ENCODE results near the gene MS4A6A.

MS4A6A gene, protein sequence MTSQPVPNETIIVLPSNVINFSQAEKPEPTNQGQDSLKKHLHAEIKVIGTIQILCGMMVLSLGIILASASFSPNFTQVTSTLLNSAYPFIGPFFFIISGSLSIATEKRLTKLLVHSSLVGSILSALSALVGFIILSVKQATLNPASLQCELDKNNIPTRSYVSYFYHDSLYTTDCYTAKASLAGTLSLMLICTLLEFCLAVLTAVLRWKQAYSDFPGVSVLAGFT

DNA sequence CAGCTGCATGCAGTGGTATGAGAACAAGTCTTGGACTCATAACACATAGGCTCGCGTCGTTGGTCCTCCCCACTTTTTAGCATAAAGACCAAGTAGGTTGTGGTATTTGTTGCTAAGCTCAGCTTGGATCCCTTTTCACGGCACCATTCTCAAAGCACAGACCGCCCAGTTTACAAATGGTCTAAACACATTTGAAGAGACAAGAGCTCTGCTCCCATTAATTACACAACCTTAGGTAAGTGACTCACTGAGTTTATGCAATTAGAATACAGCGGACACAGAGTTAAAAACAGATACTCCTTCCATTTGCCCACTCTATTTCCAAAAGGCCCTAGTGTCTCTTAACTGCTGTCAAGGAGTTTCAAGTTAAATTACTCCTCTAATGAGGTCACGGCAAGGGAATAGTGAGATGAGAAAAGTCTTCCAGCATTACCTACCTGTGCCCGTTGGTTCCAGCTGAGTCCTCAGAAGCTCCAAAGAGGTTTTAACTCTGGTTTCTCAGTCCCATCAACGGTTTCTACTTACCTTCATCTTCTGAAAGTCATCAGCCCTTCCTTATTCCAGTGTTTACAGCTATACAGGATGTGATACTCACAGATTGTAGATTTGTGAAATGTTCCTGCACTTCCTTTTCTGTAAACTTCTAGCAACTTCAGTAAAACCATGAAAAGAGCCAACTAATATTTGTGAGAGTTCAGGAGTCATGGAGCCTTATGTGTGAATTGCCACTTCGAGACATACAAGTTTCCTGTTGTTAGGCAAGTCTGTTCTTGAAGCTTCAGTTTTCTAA is at the start of gene MS4A6A:
Gene MS4A6A, minus strand, starts transcription at position 543 of the 790 bp plus-strand sequence. CDS start 1,356 bp downstream, outside the sequence.
- no peaks in the 10 kb centered on the region for H3K9me3 ChIP-seq (ENCODE audit: control insufficient read depth, low read length)
- no peak for DNase-seq (ENCODE audit: low read depth)
- H3K27me3 ChIP-seq (replicated peaks; ENCODE audit: control insufficient read depth, insufficient read depth, low read length): peaks cover 2% of the 10 kb centered on the region
- H3K9ac ChIP-seq (ENCODE audit: low read length): no peak within 1 kb of the TSS
- no peaks in the 10 kb centered on the region for H3K36me3 ChIP-seq (ENCODE audit: control insufficient read depth, insufficient read depth, low read length, severe bottlenecking)
- H3K4me1 ChIP-seq (ENCODE audit: control insufficient read depth, insufficient read depth, low read length): no peaks in the 10 kb centered on the region
- no peak within 1 kb of the TSS for H3K4me3 ChIP-seq (ENCODE audit: low read length)

- Histone ChIP-seq H3K36me3 (ENCODE audit: control insufficient read depth, insufficient read depth, low read length, severe bottlenecking) (no peaks in the 10 kb centered on the region), H3K4me1 (ENCODE audit: control insufficient read depth, insufficient read depth, low read length) (no peaks in the 10 kb centered on the region), H3K4me3 (ENCODE audit: low read length) (no peak overlapping the region), H3K27me3 (replicated peaks; ENCODE audit: control insufficient read depth, insufficient read depth, low read length) (no peaks in the 10 kb centered on the region), H3K9me3 (ENCODE audit: control insufficient read depth, low read length) (no peaks in the 10 kb centered on the region), H3K9ac (ENCODE audit: low read length) (no peak overlapping the region)
- DNase-seq (ENCODE audit: low read depth): no peak
Observed at GRCh38 chr11:60230681-60231080, 47.8 kb upstream of the MS4A6A start.

DNA sequence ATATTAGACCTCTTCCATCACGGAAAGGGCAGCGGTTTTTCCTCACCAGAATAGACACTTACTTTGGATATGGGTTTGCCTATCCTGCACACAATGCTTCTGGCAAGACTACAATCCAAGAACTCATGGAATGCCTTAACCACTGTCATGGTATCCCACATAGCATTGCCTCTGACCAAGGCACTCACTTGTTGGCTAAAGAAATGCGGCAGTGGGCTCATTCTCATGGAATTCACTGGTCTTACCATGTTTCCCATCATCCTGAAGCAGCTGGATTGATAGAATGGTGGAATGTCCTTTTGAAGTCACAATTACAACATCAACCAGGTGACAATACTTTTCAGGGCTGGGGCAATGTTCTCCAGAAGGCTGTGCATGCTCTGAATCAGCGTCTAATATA is 39.3 kb upstream of the MS4A6A start:
- no peaks in the 10 kb centered on the region for H3K9me3 ChIP-seq (ENCODE audit: control insufficient read depth, low read length)
- no peak overlapping the region for H3K4me3 ChIP-seq (ENCODE audit: low read length)
- no peak for DNase-seq (ENCODE audit: low read depth)
- H3K9ac ChIP-seq (ENCODE audit: low read length): no peak overlapping the region
- H3K27me3 ChIP-seq (replicated peaks; ENCODE audit: control insufficient read depth, insufficient read depth, low read length): no peaks in the 10 kb centered on the region
- no peaks in the 10 kb centered on the region for H3K36me3 ChIP-seq (ENCODE audit: control insufficient read depth, insufficient read depth, low read length, severe bottlenecking)
- no peaks in the 10 kb centered on the region for H3K4me1 ChIP-seq (ENCODE audit: control insufficient read depth, insufficient read depth, low read length)

DNA sequence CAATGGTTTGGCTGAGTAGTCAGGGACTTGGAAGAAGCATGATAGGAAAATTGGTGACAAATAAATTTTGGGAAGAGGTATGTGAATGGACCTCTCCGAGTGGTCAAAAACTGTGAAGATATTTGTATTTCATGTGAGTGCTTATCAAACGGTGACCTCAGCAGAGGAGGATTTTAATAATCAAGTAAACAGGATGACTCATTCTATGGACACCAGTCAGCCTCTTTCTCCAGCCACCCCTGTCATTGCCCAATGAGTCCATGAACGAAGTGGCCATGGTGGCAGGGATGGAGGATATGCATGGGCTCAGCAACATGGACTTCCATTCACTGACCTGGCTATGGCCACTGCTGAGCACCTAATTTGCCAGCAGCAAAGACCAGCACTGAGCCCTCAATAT is 38.8 kb upstream of the MS4A6A start:
- Histone ChIP-seq H3K4me3 (ENCODE audit: low read length) (no peak overlapping the region), H3K9me3 (ENCODE audit: control insufficient read depth, low read length) (no peaks in the 10 kb centered on the region), H3K36me3 (ENCODE audit: control insufficient read depth, insufficient read depth, low read length, severe bottlenecking) (no peaks in the 10 kb centered on the region), H3K4me1 (ENCODE audit: control insufficient read depth, insufficient read depth, low read length) (no peaks in the 10 kb centered on the region), H3K9ac (ENCODE audit: low read length) (no peak overlapping the region), H3K27me3 (replicated peaks; ENCODE audit: control insufficient read depth, insufficient read depth, low read length) (no peaks in the 10 kb centered on the region)
- DNase-seq (ENCODE audit: low read depth): no peak

- Histone ChIP-seq H3K36me3 (ENCODE audit: control insufficient read depth, insufficient read depth, low read length, severe bottlenecking) (no peaks in the 10 kb centered on the region), H3K9ac (ENCODE audit: low read length) (no peak overlapping the region), H3K4me1 (ENCODE audit: control insufficient read depth, insufficient read depth, low read length) (no peaks in the 10 kb centered on the region), H3K27me3 (replicated peaks; ENCODE audit: control insufficient read depth, insufficient read depth, low read length) (no peaks in the 10 kb centered on the region), H3K9me3 (ENCODE audit: control insufficient read depth, low read length) (no peaks in the 10 kb centered on the region), H3K4me3 (ENCODE audit: low read length) (no peak overlapping the region)
- no peak for DNase-seq (ENCODE audit: low read depth)
Observed at GRCh38 chr11:60221181-60221580, 38.3 kb upstream of the MS4A6A start.

- Histone ChIP-seq H3K27me3 (replicated peaks; ENCODE audit: control insufficient read depth, insufficient read depth, low read length) (no peaks in the 10 kb centered on the region), H3K4me1 (ENCODE audit: control insufficient read depth, insufficient read depth, low read length) (no peaks in the 10 kb centered on the region), H3K9me3 (ENCODE audit: control insufficient read depth, low read length) (no peaks in the 10 kb centered on the region), H3K4me3 (ENCODE audit: low read length) (no peak overlapping the region), H3K36me3 (ENCODE audit: control insufficient read depth, insufficient read depth, low read length, severe bottlenecking) (no peaks in the 10 kb centered on the region), H3K9ac (ENCODE audit: low read length) (no peak overlapping the region)
- DNase-seq (ENCODE audit: low read depth): no peak
Observed at GRCh38 chr11:60214386-60214785, 31.5 kb upstream of the MS4A6A start.

- H3K4me1 ChIP-seq (ENCODE audit: control insufficient read depth, insufficient read depth, low read length): no peaks in the 10 kb centered on the region
- H3K9me3 ChIP-seq (ENCODE audit: control insufficient read depth, low read length): no peaks in the 10 kb centered on the region
- no peaks in the 10 kb centered on the region for H3K36me3 ChIP-seq (ENCODE audit: control insufficient read depth, insufficient read depth, low read length, severe bottlenecking)
- H3K27me3 ChIP-seq (replicated peaks; ENCODE audit: control insufficient read depth, insufficient read depth, low read length): no peaks in the 10 kb centered on the region
- no peak overlapping the region for H3K9ac ChIP-seq (ENCODE audit: low read length)
- no peak overlapping the region for H3K4me3 ChIP-seq (ENCODE audit: low read length)
- DNase-seq (ENCODE audit: low read depth): no peak
Observed at GRCh38 chr11:60211206-60211605, 28.3 kb upstream of the MS4A6A start.

GRCh38 chr11:60209977-60210376 is 27.1 kb upstream of the MS4A6A start:
- H3K4me1 ChIP-seq (ENCODE audit: control insufficient read depth, insufficient read depth, low read length): no peaks in the 10 kb centered on the region
- H3K9me3 ChIP-seq (ENCODE audit: control insufficient read depth, low read length): no peaks in the 10 kb centered on the region
- no peak overlapping the region for H3K9ac ChIP-seq (ENCODE audit: low read length)
- H3K27me3 ChIP-seq (replicated peaks; ENCODE audit: control insufficient read depth, insufficient read depth, low read length): no peaks in the 10 kb centered on the region
- no peaks in the 10 kb centered on the region for H3K36me3 ChIP-seq (ENCODE audit: control insufficient read depth, insufficient read depth, low read length, severe bottlenecking)
- no peak for DNase-seq (ENCODE audit: low read depth)
- no peak overlapping the region for H3K4me3 ChIP-seq (ENCODE audit: low read length)

DNA sequence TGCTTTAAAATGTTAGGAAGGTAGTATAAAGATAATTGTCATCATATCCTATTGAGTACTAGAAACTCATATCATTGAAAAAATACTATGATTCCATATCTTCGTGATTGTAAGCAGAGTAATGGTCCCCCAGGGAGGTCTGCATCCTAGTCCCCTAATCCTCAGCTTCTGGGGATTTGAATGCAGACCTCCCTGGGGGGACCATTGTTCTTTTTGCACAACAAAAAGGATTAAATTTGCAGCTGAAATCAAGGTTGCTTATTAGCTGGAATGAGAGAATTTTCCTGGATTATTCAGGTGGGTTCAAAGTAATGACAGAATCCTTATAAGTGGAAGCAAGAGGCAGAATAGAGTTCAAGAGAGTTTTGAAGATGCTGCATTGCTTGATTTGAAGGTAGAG is 26.1 kb upstream of the MS4A6A start:
- Histone ChIP-seq H3K4me3 (ENCODE audit: low read length) (no peak overlapping the region), H3K9ac (ENCODE audit: low read length) (no peak overlapping the region), H3K9me3 (ENCODE audit: control insufficient read depth, low read length) (no peaks in the 10 kb centered on the region), H3K4me1 (ENCODE audit: control insufficient read depth, insufficient read depth, low read length) (no peaks in the 10 kb centered on the region), H3K27me3 (replicated peaks; ENCODE audit: control insufficient read depth, insufficient read depth, low read length) (no peaks in the 10 kb centered on the region), H3K36me3 (ENCODE audit: control insufficient read depth, insufficient read depth, low read length, severe bottlenecking) (no peaks in the 10 kb centered on the region)
- no peak for DNase-seq (ENCODE audit: low read depth)

DNA sequence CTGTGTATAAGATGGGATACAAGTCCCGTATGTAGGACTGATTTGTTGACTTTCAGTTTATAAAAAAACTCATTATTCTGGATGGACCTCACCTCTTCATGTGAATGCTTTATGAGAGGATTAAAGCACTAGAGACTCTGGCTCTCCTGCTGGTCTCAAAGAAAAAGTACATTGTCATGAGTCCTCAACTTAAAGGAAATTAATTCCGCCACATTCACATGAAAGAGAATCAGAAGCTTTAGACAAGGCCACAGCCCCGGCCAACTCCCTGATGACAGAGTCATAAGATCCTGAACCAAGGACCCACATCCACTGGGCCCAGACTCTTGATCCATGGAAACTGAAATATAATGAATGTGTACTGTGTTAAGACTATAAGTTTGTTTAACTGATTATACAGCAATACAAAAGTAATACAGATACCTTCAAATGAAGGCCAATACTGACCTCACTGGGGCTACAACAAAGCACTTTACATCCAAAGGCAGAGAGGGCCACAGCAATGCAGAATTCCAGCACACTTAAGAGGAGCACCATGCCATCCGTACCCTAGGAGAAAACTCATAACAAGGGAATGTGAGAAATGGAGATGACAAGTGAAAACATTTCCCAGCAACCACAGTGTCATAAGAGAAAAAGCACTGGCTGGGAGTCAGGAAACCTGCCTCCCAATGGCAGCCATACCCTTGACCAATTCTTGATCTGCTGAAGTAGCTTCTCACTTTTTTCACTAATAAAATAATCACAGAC is 25.4 kb upstream of the MS4A6A start:
- Histone ChIP-seq H3K9me3 (ENCODE audit: control insufficient read depth, low read length) (no peaks in the 10 kb centered on the region), H3K4me3 (ENCODE audit: low read length) (no peak overlapping the region), H3K4me1 (ENCODE audit: control insufficient read depth, insufficient read depth, low read length) (no peaks in the 10 kb centered on the region), H3K9ac (ENCODE audit: low read length) (no peak overlapping the region), H3K27me3 (replicated peaks; ENCODE audit: control insufficient read depth, insufficient read depth, low read length) (no peaks in the 10 kb centered on the region), H3K36me3 (ENCODE audit: control insufficient read depth, insufficient read depth, low read length, severe bottlenecking) (no peaks in the 10 kb centered on the region)
- no peak for DNase-seq (ENCODE audit: low read depth)

- no peak overlapping the region for H3K4me3 ChIP-seq (ENCODE audit: low read length)
- no peak for DNase-seq (ENCODE audit: low read depth)
- H3K4me1 ChIP-seq (ENCODE audit: control insufficient read depth, insufficient read depth, low read length): no peaks in the 10 kb centered on the region
- no peaks in the 10 kb centered on the region for H3K27me3 ChIP-seq (replicated peaks; ENCODE audit: control insufficient read depth, insufficient read depth, low read length)
- no peaks in the 10 kb centered on the region for H3K36me3 ChIP-seq (ENCODE audit: control insufficient read depth, insufficient read depth, low read length, severe bottlenecking)
- H3K9me3 ChIP-seq (ENCODE audit: control insufficient read depth, low read length): no peaks in the 10 kb centered on the region
- no peak overlapping the region for H3K9ac ChIP-seq (ENCODE audit: low read length)
Observed at GRCh38 chr11:60206616-60207015, 23.7 kb upstream of the MS4A6A start.
